Duodenal mucosa (tissue), 2 donors: ENCODE measurements around the gene LEUTX.
"Not testable (repeated sequence)": the region's sequence is repeated elsewhere in the genome, so short reads cannot be mapped to it uniquely, and the experiment has no call there.

Experiments used
- H3K27ac ChIP-seq: one replicate; pipeline ENCODE4 v1.7.0; 2013; ENCODE audit warnings: low read depth, low read length
- H3K27me3 ChIP-seq, 2 donors: one replicate each; pipeline ENCODE4 v1.7.0; 2013; ENCODE audit warnings: low read length in 2 of 2, control low read depth in 1 of 2; ENCODE audit not compliant: insufficient read depth in 2 of 2, control insufficient read depth in 1 of 2
- H3K36me3 ChIP-seq, 2 donors: one replicate each; pipeline ENCODE4 v1.7.0; 2013; ENCODE audit warnings: low read length in 2 of 2, control low read depth in 1 of 2; ENCODE audit not compliant: insufficient read depth in 2 of 2, control insufficient read depth in 1 of 2
- H3K4me1 ChIP-seq, 2 donors: one replicate each; pipeline ENCODE4 v1.7.0; 2013; ENCODE audit warnings: low read length in 2 of 2, control low read depth in 1 of 2; ENCODE audit not compliant: insufficient read depth in 2 of 2, control insufficient read depth in 1 of 2
- H3K4me3 ChIP-seq, 2 donors: one replicate each; pipeline ENCODE4 v1.7.0; 2013; ENCODE audit warnings: low read length in 2 of 2, low read depth in 1 of 2
- H3K9ac ChIP-seq, 2 donors: one replicate each; pipeline ENCODE4 v1.7.0; 2013; ENCODE audit warnings: low read length in 2 of 2, low read depth in 1 of 2
- H3K9me3 ChIP-seq, 2 donors: one replicate each; pipeline ENCODE4 v1.7.0; 2013; ENCODE audit warnings: low read length in 2 of 2, control low read depth in 1 of 2; ENCODE audit not compliant: control insufficient read depth in 1 of 2

Gene LEUTX

GRCh38 chr19:39807846-39808364 lies 29.3 kb downstream of the LEUTX start:
- Histone ChIP-seq H3K9ac (no peak overlapping the region), H3K9me3 (no peaks in the 10 kb centered on the region), H3K27me3 (peaks cover 4 to 6% of the 10 kb centered on the region in 2 donors), H3K4me1 (no peaks in the 10 kb centered on the region), H3K27ac (no peak overlapping the region), H3K36me3 (no peaks in the 10 kb centered on the region), H3K4me3 (no peak overlapping the region)

DNA sequence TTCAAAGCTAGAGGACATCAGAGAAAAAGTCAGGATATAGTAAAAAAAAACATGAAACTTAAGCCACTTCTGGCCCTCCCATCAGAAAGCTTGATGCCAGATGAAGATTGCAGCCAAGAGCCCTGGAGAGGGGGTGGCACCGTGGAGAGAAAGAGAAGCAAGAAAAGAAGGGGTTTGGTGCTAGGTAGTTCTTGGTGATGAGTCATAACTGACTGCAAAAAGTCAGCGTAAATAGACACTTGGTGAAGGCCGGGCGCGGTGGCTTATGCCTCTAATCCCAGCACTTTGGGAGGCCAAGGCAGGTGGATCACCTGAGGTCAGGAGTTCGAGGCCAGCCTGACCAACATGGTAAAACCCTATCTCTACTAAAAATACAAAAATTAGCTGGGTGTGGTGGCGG lies 30.0 kb downstream of the LEUTX start:
- H3K4me1 ChIP-seq, H3K36me3 ChIP-seq, H3K4me3 ChIP-seq, H3K27me3 ChIP-seq, H3K9me3 ChIP-seq, H3K27ac ChIP-seq, H3K9ac ChIP-seq: not testable (repeated sequence)

GRCh38 chr19:39809368-39809767 lies 30.7 kb downstream of the LEUTX start:
- Histone ChIP-seq H3K9ac (no peak overlapping the region), H3K4me3 (no peak overlapping the region), H3K4me1 (no peaks in the 10 kb centered on the region), H3K27ac (no peak overlapping the region), H3K9me3 (no peaks in the 10 kb centered on the region), H3K27me3 (peaks cover 0 to 2% of the 10 kb centered on the region in 2 donors), H3K36me3 (no peaks in the 10 kb centered on the region)

DNA sequence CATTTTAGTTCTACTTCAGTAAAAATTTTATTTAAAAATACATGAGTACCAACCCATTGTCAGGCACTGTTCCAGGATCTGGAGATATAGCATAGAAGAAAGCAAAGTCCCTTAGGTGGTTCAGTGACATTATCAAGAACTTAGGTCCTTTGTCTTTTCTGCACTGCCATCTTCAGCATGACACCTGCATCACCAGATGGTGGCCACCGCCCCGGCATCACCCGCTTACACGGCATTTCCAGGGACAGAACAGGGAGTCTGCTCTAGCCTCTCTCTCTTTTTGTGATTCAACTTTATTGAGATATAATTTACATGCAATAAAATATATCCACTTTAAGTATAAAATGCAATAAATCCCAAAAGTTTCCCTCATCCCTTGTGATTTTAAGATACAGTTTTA lies 31.8 kb downstream of the LEUTX start:
- Histone ChIP-seq H3K27ac (no peak overlapping the region), H3K27me3 (peaks cover 0 to under 1% of the 10 kb centered on the region in 2 donors)

DNA sequence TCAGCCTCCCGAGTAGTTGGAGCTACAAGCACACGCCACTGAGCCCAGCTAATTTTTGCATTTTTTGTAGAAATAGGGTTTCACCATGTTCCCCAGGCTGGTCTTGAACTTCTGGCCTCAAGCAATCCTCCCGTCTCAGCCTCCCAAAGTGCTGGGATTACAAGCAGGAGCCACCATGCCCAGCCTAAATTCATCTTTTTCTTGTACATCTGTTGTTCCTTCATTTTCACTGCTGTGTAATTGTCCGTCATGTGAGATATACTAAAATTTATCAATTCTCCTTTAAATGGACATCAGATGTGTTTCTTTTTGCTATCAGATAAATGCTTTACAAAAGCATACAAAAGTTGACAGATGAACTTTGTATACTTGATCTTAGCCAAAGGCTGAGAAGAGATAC lies 32.4 kb downstream of the LEUTX start:
- H3K4me3 ChIP-seq, result no peak overlapping the region
- no peaks in the 10 kb centered on the region for H3K36me3 ChIP-seq
- no peak overlapping the region for H3K9ac ChIP-seq
- no peaks in the 10 kb centered on the region for H3K4me1 ChIP-seq
- no peaks in the 10 kb centered on the region for H3K27me3 ChIP-seq
- H3K9me3 ChIP-seq, result no peaks in the 10 kb centered on the region
- H3K27ac ChIP-seq, result no peak overlapping the region

More for the DNA sequence above, 31.8 kb downstream of the LEUTX start:
- no peak overlapping the region for H3K4me3 ChIP-seq
- H3K36me3 ChIP-seq, result no peaks in the 10 kb centered on the region
- no peak overlapping the region for H3K9ac ChIP-seq
- no peaks in the 10 kb centered on the region for H3K4me1 ChIP-seq
- no peaks in the 10 kb centered on the region for H3K9me3 ChIP-seq

DNA sequence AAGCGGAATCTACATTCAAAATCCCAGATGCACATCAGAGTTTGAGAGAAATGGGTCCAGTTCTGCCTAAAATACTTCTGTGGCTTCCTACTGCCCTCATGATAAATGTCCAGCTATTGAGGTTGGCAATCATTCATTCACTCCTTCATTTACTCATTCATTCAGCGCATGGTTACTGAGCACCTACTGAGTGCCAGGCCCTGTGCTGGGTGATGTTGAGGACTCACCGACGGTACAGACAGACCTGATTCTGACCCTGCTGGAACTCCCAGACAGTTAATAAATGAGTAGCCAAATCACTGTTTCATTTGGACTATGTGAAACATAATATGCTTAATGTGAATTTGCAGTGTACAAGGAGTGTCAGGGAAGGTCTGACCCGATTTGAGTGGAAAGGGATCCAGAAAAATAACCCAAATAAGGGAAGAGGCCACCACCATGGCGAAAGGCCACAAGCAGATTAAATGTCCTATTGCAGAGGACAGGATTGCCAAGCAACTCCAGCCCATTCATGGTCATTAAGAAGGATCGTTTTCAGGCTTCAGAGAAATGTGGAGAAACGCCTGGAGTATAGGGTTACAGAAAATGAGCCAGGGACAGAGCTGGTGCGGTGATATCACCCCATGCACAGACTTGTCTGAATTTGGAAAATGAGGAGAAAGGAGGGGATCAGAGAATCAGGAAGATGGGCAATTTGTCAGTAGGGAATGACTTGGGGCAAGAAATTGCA lies 34.8 kb downstream of the LEUTX start:
- H3K9me3 ChIP-seq, result no peaks in the 10 kb centered on the region
- H3K4me1 ChIP-seq, result no peaks in the 10 kb centered on the region
- H3K27ac ChIP-seq, result no peak overlapping the region
- no peaks in the 10 kb centered on the region for H3K36me3 ChIP-seq
- H3K4me3 ChIP-seq, result no peak overlapping the region
- no peak overlapping the region for H3K9ac ChIP-seq
- no peaks in the 10 kb centered on the region for H3K27me3 ChIP-seq

DNA sequence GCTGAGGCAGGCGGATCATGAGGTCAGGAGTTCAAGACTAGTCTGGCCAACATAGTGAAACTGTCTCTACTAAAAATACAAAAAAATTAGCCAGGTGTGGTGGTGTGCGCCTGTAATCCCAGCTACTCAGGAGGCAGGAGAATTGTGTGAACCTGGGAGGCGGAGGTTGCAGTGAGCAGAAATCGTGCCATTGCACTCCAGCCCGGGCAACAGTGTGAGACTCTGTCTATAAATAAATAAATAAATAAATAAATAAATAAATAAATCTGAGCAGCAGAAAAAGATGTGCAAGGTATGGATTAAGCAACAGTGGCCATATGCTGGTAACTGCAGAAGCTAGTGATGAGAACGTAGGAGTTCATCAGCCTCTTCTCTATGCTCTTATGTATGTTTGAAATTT lies 35.5 kb downstream of the LEUTX start:
- H3K36me3 ChIP-seq, H3K9ac ChIP-seq, H3K4me1 ChIP-seq, H3K9me3 ChIP-seq, H3K27ac ChIP-seq, H3K27me3 ChIP-seq, H3K4me3 ChIP-seq: not testable (repeated sequence)

DNA sequence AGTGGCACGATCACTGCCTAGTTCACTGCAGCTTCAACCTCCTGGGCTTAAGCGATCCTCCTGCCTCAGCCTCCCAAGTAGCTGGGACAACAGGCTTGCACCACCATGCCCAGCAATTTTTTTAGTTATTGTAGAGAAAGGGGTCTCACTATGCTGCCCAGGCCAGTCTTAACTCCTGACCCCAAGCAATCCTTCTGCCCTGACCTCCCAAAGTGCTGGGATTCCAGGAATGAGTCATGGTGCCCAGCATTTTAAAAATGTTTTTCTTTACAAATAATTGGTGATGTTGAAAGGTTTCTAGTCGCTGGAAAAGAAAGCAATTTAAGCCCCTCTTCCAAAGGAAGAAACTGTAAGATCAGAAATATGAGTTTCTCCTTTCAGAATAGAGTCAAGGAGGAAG lies 35.9 kb downstream of the LEUTX start:
- H3K4me3 ChIP-seq, result no peak overlapping the region
- no peaks in the 10 kb centered on the region for H3K9me3 ChIP-seq
- no peak overlapping the region for H3K27ac ChIP-seq
- no peak overlapping the region for H3K9ac ChIP-seq
- no peaks in the 10 kb centered on the region for H3K27me3 ChIP-seq
- H3K36me3 ChIP-seq, result no peaks in the 10 kb centered on the region
- H3K4me1 ChIP-seq, result no peaks in the 10 kb centered on the region

DNA sequence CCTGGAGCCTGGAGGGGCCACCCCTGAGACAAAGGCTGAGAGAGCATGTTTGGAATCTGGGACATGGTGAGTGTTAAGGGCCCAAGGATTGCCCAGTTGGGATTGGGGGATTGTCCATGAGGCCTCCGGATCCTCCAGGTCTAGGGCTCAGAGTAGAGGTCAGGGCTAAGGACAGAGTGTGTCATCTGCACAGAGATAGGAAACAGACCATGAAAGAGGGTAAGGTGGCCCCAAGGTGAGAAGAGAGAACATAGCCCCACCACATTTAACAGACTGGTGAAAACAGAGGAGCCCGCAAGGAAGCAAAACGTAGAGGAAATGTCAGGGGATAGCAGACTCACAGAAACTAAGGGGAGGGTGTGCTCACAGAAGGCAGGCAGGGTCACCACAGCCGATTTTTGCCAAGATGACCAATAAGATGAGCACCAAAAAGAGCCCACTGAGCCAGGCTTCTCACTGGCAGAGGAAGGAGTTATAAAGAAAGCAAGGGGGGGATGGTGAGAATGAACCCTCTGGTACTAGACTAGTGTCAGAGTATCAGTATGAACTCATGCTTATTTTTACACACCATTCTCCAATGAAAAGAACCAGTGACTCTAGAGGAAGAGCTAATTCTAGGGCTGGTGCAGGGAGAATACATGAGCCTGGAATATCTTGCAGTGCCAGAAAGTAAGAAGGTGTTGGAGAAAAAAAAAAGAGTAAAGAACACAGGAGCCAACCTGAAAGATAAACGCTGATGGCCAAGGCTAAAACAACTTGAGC lies 37.8 kb downstream of the LEUTX start:
- Histone ChIP-seq H3K9ac (no peak overlapping the region), H3K36me3 (no peaks in the 10 kb centered on the region), H3K4me3 (no peak overlapping the region), H3K4me1 (no peaks in the 10 kb centered on the region), H3K27me3 (no peaks in the 10 kb centered on the region), H3K9me3 (no peaks in the 10 kb centered on the region), H3K27ac (no peak overlapping the region)

DNA sequence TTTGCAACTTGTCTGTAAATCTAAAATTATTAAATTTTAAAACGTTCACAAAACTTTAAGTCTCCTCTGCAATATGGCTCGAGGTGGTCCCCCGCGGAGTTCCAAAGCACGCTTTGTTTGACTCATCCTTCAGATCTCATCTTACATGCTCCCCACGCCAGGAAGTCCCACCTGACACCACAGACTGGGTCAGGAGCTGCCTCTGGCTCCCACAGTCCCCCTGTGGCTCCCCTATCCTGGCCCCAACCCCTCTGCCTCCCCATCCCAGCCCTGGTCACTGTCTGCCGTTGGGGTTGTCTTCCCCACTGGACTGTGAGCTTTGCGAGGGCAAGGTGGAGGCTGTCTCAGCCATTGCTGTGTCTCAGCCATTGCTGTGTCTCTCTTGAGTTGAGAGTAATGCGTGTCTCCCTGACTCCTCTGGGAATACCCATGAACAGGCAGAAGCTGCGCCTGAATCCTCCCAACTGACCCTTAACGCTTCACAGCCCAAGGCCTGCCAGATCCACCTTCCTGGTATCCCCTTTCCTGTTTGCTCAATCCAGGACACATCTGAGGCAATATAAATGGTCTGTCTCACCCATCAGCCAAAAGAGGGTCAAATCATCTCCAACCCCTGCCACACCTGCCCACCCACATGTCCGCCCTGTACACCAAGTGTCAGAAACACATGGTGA lies 39.4 kb downstream of the LEUTX start:
- Histone ChIP-seq H3K4me3 (no peak overlapping the region), H3K9ac (no peak overlapping the region), H3K9me3 (no peaks in the 10 kb centered on the region), H3K36me3 (no peaks in the 10 kb centered on the region), H3K27ac (no peak overlapping the region), H3K27me3 (no peaks in the 10 kb centered on the region), H3K4me1 (no peaks in the 10 kb centered on the region)
